Measurements from ENCODE around the gene MMP28.

The MMP28 gene

DNA sequence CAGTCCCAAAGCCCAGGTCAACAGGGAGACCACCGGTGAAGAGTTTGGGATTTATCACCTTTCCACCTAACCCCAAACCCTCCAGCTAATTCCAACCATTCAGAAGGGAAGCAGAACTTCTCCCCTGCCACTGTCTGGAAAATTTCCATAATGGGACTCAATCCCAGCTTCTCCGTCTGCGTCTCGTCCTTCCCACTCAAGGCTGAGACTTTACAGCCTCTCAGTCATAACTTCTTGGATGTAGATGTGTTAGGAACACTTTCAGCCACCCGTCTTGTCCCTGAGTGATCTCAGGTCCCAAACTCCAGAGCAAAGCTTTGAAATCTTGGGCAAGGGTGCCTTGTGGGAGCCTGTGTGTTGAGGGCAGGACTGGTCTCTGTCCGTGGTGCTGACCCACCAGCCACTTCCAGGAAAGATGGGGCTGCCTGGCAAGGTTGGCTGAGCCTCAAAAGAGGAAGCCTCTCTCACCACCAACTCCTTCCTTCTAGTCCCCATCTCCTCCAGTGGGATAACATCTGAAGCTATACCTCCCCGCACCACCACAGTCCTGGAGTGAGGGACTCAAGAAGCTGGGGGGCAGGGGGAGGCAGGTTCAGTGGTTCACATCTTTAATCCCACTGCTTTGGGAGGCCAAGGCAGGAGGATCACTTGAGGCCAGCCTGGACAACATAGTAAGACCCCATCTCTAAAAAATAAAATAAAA is 51.7 kb downstream of the MMP28 start:
- no peak for DNase-seq (ENCODE audit: low read depth, low spot score)

GRCh38 chr17:35742896-35743477 is 52.5 kb downstream of the MMP28 start:
- no peak for DNase-seq (ENCODE audit: low read depth, low spot score)

DNA sequence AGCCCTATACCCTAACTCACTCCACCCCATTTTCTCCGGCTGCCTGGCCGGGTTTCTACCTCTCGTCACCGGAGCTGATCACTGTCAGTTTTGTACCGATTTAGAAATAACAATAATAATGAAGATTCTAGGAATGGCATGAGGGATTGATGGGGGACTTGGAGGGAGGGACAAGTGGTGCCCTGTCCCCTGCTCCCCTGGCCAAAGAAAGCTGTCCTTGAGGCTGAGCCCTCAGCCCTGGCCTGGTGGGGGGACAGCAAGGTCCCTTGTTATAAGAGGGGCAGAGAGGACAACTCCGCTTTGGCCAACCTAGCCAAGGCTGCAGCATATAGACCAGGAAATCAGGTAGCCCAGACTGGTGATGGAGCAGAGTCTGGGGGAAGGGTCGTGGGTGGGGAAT is 52.9 kb downstream of the MMP28 start:
- no peak for DNase-seq (ENCODE audit: low read depth, low spot score)

GRCh38 chr17:35740997-35741931 is 54.2 kb downstream of the MMP28 start:
- no peak for DNase-seq (ENCODE audit: low read depth, low spot score)

DNA sequence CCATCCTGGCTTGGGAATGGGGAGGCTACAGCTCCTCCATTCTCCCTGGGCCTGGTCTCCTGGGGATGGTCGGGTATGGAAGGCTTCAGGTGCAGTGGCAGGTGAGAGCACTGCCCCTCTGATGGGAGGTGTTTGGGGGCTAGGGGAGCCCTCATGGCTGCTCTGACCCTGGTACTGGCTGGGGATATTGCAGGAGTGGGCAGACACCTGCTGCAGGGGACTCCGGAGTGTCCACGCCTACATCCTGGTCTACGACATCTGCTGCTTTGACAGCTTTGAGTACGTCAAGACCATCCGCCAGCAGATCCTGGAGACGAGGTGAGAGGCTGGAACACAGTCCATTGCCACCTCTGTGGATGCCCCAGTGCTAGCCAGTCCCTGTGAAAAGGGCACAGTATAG is 55.2 kb downstream of the MMP28 start:
- no peak for DNase-seq (ENCODE audit: low read depth, low spot score)

GRCh38 chr17:35738519-35739133 is 56.8 kb downstream of the MMP28 start:
- DNase-seq (ENCODE audit: low read depth, low spot score): no peak

- no peak for DNase-seq (ENCODE audit: low read depth, low spot score)
Measured at GRCh38 chr17:35736236-35736635, 59.2 kb downstream of the MMP28 start.

DNA sequence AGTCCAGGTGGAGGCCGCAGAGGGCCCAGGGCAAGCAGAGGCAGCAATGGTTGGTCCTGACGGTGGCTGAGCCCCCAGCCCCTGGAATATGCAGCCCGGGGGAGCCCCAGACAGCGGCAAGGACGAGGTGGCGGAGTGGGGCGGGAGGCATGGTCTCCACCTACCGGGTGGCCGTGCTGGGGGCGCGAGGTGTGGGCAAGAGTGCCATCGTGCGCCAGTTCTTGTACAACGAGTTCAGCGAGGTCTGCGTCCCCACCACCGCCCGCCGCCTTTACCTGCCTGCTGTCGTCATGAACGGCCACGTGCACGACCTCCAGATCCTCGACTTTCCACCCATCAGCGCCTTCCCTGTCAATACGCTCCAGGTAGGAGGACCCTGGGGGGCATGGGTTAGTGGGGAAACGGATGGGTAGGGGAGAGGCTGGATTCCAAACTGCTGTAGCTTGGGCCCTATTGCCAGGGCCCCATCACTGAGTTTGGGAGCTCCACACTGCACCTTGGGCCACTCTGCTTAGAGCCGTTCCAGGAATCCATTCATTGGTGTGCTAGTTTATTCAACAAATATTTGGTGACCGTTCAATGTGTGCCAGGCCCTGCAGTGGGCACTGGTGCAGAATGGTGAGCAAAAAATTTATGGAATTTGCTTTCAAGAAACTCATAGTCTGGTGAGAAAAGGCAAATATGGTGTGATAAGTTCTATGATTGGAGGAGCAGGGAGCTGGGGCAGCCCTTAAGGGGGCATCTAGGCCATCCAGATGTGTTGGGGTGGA is 60.2 kb downstream of the MMP28 start:
- no peak for DNase-seq (ENCODE audit: low read depth, low spot score)

DNA sequence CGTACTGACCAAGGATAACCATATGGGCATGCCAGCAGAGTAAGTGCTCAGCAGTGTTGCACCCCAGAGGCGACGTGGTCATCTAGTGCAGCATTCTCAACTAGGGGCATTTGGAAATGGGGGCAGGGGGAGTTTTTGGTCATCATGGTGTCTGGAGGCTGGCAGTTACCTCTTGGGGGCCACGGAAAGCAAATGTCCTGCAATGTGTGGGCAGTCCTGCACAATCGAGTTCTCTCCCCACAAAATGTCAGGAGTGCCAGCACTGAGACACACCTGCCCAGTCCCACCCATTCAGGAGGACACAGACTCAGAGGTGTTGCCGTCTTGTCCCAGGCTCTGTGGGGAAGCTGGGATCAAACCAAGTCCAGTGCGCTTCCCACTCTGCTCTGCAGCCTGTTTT is 61.0 kb downstream of the MMP28 start:
- no peak for DNase-seq (ENCODE audit: low read depth, low spot score)

- no peak for DNase-seq (ENCODE audit: low read depth, low spot score)
Measured at GRCh38 chr17:35733366-35733765, 62.1 kb downstream of the MMP28 start.

- no peak for DNase-seq (ENCODE audit: low read depth, low spot score)
Measured at GRCh38 chr17:35732806-35733136, 62.7 kb downstream of the MMP28 start.

- no peak for DNase-seq (ENCODE audit: low read depth, low spot score)
Measured at GRCh38 chr17:35731917-35732805, 63.3 kb downstream of the MMP28 start.

GRCh38 chr17:35731239-35731916 is 64.1 kb downstream of the MMP28 start, which contains the start of gene RASL10B:
TSS of gene RASL10B (plus strand) at chr17:35731639. CDS start at chr17:35735185, 3,546 bp downstream.
- no peak for DNase-seq (ENCODE audit: low read depth, low spot score)

GRCh38 chr17:35730400-35731005 is 64.9 kb downstream of the MMP28 start:
- no peak for DNase-seq (ENCODE audit: low read depth, low spot score)

DNA sequence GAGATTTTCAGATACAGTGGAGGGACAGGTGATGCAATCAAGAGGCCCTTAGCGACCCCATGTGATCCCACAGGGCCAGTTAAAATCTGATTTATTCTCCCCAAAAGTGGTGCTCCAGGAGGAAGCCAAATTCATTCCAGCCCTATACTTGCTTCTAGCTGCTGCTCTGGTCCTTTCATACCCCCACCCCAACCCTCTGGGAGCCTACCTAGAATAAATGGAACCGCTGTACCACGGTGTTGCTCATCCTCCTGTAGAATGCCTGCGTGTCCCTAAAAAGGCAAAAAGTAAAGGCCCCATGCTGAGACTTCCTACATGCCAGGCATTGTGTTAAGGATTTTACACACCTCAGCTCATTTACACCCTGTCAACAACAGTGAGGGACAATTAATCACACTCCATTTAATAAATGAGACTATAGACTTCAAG is 66.0 kb downstream of the MMP28 start:
- no peak for DNase-seq (ENCODE audit: low read depth, low spot score)

DNA sequence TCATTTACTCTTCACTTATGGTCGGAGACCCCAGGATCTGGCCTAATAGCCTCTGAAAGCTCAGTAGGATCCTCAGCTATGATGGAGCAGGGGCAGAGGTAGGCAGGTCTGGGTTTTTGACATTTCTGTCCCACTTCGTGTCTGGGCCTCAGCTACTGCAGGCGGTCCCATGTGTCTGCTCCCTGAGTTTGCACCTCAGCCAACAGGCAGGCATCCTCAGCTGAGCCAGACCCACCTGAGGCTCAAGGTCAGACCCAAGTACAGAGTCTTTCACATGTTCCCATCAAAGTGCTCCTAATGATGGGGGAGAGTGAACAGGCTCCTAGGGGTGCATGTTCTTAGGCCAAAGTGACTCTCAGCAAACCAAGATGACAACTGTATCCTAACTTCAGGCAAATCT is 66.9 kb downstream of the MMP28 start:
- no peak for DNase-seq (ENCODE audit: low read depth, low spot score)

DNA sequence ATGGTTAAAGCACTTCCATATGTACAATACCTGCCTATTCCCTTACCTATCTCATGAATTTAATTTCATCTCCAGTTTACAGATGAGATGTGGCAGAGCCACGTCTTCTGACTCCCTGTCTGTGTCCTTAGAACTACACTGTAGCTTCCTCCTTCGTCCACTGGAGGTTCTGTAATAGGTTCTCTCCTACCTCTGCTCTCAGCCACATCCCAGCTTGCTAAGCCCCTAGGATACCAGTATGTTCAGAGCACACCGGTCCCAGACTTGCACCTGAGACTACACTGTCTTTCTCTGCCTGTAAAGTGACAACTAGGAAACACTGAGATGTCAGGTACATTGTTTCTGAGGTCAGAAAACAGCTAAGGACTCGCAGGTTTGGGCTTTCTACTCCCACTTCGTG is 67.8 kb downstream of the MMP28 start:
- no peak for DNase-seq (ENCODE audit: low read depth, low spot score)

DNA sequence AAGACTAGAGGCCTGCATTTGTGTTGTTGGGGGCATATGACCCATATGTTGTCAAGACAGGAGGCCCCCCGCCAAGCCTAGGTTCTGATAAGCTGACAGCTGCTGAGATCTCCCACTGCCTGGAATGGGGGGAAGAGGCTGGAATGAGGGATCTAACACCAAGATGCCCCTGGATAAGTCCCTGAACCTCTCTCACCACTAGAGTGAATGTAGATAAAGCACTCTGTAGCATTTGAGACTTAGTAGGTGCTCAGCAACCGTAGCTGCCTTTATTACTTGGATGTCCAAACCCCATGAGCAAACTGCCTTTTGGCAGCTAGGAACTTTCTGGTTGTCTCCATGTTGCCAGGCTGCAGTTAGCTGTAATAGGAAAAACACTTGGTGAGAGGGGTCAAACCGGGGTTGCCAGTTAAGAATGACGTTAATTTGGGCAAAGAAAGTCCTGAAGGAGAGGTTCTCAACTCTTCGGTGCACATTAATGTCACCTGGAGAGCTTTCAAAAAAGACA is 68.4 kb downstream of the MMP28 start:
- no peak for DNase-seq (ENCODE audit: low read depth, low spot score)

All from activated naive CD8-positive, alpha-beta T cell treated with anti-CD3 and anti-CD28 coated beads, Interleukin-2, amount 50 U/mL, for 16 hours (primary cell).